ENCODE measurements around the gene FDXR.

DNA sequence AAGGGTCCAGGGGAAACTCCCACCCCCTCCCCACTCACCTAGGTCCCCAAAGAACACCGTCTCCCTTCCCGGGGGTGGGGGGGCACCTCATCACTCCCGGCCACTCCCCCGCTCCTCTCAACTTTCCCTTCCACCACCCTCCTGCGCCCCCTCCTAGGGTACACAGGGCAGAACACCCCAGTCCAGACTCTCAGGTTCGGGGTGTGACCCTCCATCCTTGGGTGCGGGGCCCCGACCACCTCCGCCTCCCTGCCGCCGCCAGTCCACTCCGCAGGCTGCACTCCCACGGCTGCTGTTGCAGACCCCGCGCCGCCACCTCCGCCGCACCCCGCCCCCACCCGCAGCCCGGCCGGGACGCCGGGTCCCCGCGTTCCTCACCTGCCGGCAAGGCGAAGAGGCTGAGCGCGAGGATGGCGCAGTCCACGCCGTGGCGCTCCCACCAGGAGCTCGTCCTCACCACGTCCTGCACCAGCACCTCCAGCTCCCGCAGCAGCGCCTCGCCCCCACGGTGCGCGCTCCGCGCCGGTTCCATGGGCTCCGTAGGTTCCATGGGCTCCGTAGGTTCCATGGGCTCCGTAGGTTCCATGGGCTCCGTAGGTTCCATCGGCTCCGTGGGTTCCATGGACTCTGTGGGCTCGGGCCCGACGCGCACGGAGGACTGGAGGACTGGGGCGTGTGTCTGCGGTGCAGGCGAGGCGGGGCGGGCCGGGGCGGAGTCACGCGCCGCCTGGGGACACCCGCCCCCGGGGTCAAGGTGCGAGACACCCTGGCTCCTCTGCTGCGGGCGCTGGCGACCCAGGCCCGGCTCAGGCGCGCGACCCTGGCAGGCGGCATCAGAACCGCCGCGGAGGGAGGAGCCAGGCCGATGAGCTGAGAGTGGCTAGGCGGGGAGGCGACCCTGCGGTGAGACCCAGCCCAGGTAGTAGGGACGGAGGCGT is 20.4 kb upstream of the FDXR start, which contains the start of gene FADS6:
- TF ChIP-seq GATA2 (IDR thresholded peaks at IDR 0.05; ENCODE audit: low read depth, low read length) (no peak), GATA3 (IDR thresholded peaks at IDR 0.05; ENCODE audit: low read depth, low read length) (no peak)

Data from SH-SY5Y (cell line).